Right lobe of liver (tissue), 6 donors: ENCODE data around the gene H6PD. TPM values are rescaled to one million over a fixed set of nuclear protein-coding genes. Genes with fewer than 3 reads are reported as not detected.

ENCODE experiments used
- ATAC-seq, 4 donors: fragments of 200-7000 bp; cut with Tn5 transposase; one replicate each; pipeline ENCODE4 v1.9.1; 2020; ENCODE audit warnings: mild to moderate bottlenecking in 4 of 4, moderate library complexity in 4 of 4
- DNase-seq, 3 donors: peaks; one replicate each; pipeline ENCODE4 v3.0.0-alpha.2; 2020
- H3K27ac ChIP-seq, 3 donors: fragments of 200-600 bp; one replicate each; pipeline ENCODE4 v1.8.0; 2022
- H3K27me3 ChIP-seq, 2 donors: fragments of 200-600 bp; one replicate each; pipeline ENCODE4 v1.8.0; 2022
- H3K36me3 ChIP-seq, 4 donors: fragments of 200-600 bp; sonication (generic) in 1 of 4; one replicate each; pipeline versions ENCODE4 v1.5.1 to v1.8.0; 2017 to 2022; ENCODE audit warnings: control low read depth in 1 of 4
- H3K4me1 ChIP-seq, 4 donors: fragments of 200-600 bp; sonication (generic) in 1 of 4; one replicate each; pipeline versions ENCODE4 v1.5.1 to v1.8.0; 2017 to 2022; ENCODE audit warnings: control low read depth in 1 of 4
- H3K4me3 ChIP-seq, 3 donors: fragments of 200-600 bp; one replicate each; pipeline ENCODE4 v1.8.0; 2022
- H3K9me3 ChIP-seq, 4 donors: fragments of 200-600 bp; sonication (generic) in 1 of 4; one replicate each; pipeline versions ENCODE4 v1.5.1 to v1.8.0; 2017 to 2022; ENCODE audit warnings: control low read depth in 1 of 4
- CTCF ChIP-seq, 4 donors: fragments of 200-600 bp in 3 of 4; fragments of 450-650 bp in 1 of 4; IDR thresholded peaks; one replicate each; pipeline versions ENCODE4 v1.5.1 to v1.8.0; 2016 to 2022; ENCODE audit warnings: antibody characterized with exemption in 4 of 4, mild to moderate bottlenecking in 2 of 4
- POLR2A ChIP-seq: fragments of 450-650 bp; IDR thresholded peaks from one replicate; pipeline ENCODE4 v1.6.1; 2017; ENCODE audit warnings: antibody characterized with exemption, mild to moderate bottlenecking
- WGBS: methylation state at CpG from one replicate; pipeline ENCODE4 v1.1.6; 2018; ENCODE audit warnings: low coverage, low lambda C conversion rate; ENCODE audit not compliant: insufficient coverage; ENCODE audit errors: missing lambda C conversion rate; 5-methylcytosine and 5-hydroxymethylcytosine counted together
- intact Hi-C, 2 donors: fragments of 100-400 bp; cut with DNase I; formaldehyde crosslinking; loops; one replicate each; pipeline versions ENCODE4 v1.11.2 to v1.14.1; 2022
- total RNA-seq, 6 experiments: library from RNA; depleted of rRNA in 2 of 6; stranded (reverse); fragments of >200 nt in 2 of 6; fragmentation: NEBNext Ultra II Directional in 3 of 6; extraction: Animal tissue kit (Norgen Biotek cat#: 25700) in 3 of 6; gene quantifications; one replicate each; pipeline versions ENCODE4 v1.1.0 to v1.2.4, GENCODE V29; 2016 to 2023
- donor health status: DM: no; HTN: yes; CAD: no.
- donor health status: DM: no; HTN: no; CAD: no.
- donor health status: DM: no; HTN: no; CAD: no.
- donor health status: DM: no; HTN: yes; CAD: no.
- donor health status: DM: no; HTN: yes; CAD: no.

H6PD gene
- total RNA-seq, 6 experiments from 2014 or later = 102 to 158 (median 120) TPM

- Histone ChIP-seq H3K9me3 (peaks cover 0 to 7% (median 2%) of the 10 kb centered on the region in 4 donors), H3K4me1 (peaks cover 0 to 46% (median 13%) of the 10 kb centered on the region in 4 donors), H3K27ac (peak overlapping the region; percentile 70 to 83 (median 77)), H3K36me3 (no peaks in the 10 kb centered on the region), H3K27me3 (no peaks in the 10 kb centered on the region), H3K4me3 (peak overlapping the region; percentile 87 to 88 (median 87))
- peak; percentile 3 to 17 (median 8) for ATAC-seq
- no peak for TF ChIP-seq CTCF (IDR thresholded peaks at IDR 0.05)
- no peak for TF ChIP-seq POLR2A
- peak; percentile 69 to 78 (median 74) for DNase-seq
- intact Hi-C loops = no loop called here
- 40% methylated on average over 6 of the region's 13 CpGs for WGBS
Measured at GRCh38 chr1:9291914-9292360, 57.4 kb downstream of the H6PD start.

- intact Hi-C loops = no loop called here
- peak; percentile 80 to 86 (median 83) for DNase-seq
- Histone ChIP-seq H3K36me3 (no peaks in the 10 kb centered on the region), H3K27ac (peak within 1 kb of the TSS; percentile 70 to 89 (median 83)), H3K4me3 (peak within 1 kb of the TSS; percentile 87 to 88 (median 87)), H3K4me1 (peaks cover 0 to 46% (median 13%) of the 10 kb centered on the region in 4 donors), H3K9me3 (peaks cover 0 to 7% (median 2%) of the 10 kb centered on the region in 4 donors), H3K27me3 (no peaks in the 10 kb centered on the region)
- ATAC-seq = peak; percentile 40 to 69 (median 64)
- 0% methylated on average over 12 of the region's 119 CpGs for whole genome bisulfite sequencing
- TF ChIP-seq POLR2A (peak; percentile 92), CTCF (IDR thresholded peaks at IDR 0.05) (no peak)
Measured at GRCh38 chr1:9292361-9293240, 58.0 kb downstream of the H6PD start, which contains the start of gene SPSB1. TSS of gene SPSB1 (plus strand) at chr1:9292894. CDS start at chr1:9355892, 62,998 bp downstream.

- ATAC-seq (no peak), DNase-seq (no peak)
- peak overlapping the region; percentile 87 to 88 (median 87) for H3K4me3 ChIP-seq
- no CpG with 5 or more reads among the region's 43 CpGs for WGBS
- intact Hi-C loops = no loop called here
- peaks cover 0 to 46% (median 13%) of the 10 kb centered on the region in 4 donors for H3K4me1 ChIP-seq
- H3K27ac ChIP-seq = peak overlapping the region; percentile 70 to 89 (median 83)
- H3K36me3 ChIP-seq = no peaks in the 10 kb centered on the region
- no peaks in the 10 kb centered on the region for H3K27me3 ChIP-seq
- TF ChIP-seq CTCF (IDR thresholded peaks at IDR 0.05) = no peak
- no peak for TF ChIP-seq POLR2A
- peaks cover 0 to 7% (median 2%) of the 10 kb centered on the region in 4 donors for H3K9me3 ChIP-seq
Measured at GRCh38 chr1:9293241-9293532, 58.6 kb downstream of the H6PD start.

GRCh38 chr1:9293533-9294404 lies 59.2 kb downstream of the H6PD start:
- peak overlapping the region; percentile 70 to 89 (median 83) for H3K27ac ChIP-seq
- no peaks in the 10 kb centered on the region for H3K27me3 ChIP-seq
- DNase-seq (no peak), ATAC-seq (peak in 3 of 4 donors; percentile 16 to 26 (median 24))
- no peak for TF ChIP-seq CTCF (IDR thresholded peaks at IDR 0.05)
- 4% methylated on average over 23 of the region's 41 CpGs for WGBS
- peaks cover 0 to 46% (median 13%) of the 10 kb centered on the region in 4 donors for H3K4me1 ChIP-seq
- peaks cover 0 to 2% (median 0%) of the 10 kb centered on the region in 4 donors for H3K9me3 ChIP-seq
- H3K36me3 ChIP-seq = no peaks in the 10 kb centered on the region
- peak overlapping the region; percentile 87 to 88 (median 87) for H3K4me3 ChIP-seq
- intact Hi-C loops = no loop called here
